Brain pericyte (primary cell): ENCODE data around the gene TMPRSS2.

Experiments
- DNase-seq: peaks from one replicate; pipeline ENCODE4 v3.0.0-alpha.2; 2012; ENCODE audit warnings: low read depth, low spot score

The TMPRSS2 gene

GRCh38 chr21:41509733-41510132 lies 1.8 kb upstream of the TMPRSS2 start:
- DNase-seq, result no peak

- DNase-seq, result no peak
These were observed 1.2 kb upstream of the TMPRSS2 start for GRCh38 chr21:41509145-41509496.

- DNase-seq, result no peak
These were observed 622 bp upstream of the TMPRSS2 start for GRCh38 chr21:41508415-41509144.

DNA sequence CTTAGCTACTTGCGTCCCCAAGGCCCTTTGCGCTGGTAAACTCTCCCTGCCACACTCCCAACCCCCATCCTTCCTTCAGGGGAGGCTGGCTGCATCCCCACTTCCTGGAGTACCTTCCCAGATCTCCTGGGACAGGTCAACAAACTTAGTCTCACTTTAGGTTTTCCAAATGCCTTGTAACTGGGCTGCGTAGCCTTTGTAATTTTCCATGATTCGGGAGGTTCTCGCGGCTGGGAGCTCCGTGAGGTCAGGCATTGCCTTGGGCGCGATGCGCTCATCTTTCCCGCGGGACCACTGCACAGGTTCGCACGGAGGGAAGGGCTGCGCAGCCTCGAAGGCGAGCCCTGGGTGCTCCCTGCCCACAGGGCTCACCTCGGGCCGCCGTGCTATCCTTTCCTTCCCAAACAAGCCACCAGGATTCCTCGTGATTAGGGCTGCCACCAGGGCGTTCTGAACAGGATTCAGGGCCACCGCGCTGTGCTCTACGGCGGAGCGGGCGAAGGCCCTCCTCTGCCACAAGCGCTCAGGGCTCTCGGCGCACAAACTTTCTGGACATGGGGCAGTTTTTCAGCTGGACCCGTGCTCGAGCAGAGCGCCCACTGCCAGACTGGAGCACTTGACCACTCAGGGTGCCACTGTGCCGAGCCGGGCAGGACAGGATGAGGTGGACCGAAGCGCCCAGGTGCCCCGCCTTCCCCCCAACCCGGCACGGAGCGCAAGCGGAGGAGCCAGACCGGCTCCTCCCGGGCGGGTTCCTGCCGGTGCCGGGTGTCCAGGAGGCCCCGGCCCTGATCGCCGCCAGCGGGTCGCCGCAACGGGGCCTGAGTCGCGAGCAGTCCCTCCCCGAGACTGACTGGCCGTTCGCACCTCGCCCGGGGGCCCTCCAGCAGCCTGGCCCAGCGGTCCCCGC lies 1.1 kb downstream of the TMPRSS2 start:
- no peak for DNase-seq

DNA sequence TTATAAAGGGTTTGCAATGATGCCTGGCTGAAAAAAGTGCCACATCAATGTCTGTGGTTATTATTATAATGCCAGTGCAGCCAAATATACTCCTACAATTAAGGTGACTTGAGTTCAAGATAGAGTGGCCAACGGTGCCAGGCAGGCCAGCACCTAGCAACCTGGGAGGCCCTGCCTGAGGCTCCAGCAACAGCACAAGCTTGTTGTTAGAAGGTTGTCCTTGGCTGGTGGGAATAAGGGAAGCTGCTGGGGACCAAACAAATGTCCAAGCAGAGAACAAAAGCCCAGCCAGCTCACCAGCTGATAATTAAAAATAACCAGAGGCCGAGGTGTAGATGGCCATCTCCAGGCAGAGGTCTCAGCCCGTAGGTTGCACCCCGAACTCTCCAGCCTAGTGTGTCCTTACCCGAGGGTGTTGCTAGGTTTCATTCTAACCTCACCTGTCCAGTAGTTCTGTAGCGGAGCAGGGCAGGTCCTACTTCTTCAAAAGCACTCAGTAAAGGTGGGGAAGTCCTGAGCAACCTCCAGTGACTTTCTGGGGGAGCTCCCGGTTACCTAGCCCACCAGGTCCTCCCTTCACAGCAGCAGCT lies 1.9 kb downstream of the TMPRSS2 start:
- DNase-seq, result no peak

DNA sequence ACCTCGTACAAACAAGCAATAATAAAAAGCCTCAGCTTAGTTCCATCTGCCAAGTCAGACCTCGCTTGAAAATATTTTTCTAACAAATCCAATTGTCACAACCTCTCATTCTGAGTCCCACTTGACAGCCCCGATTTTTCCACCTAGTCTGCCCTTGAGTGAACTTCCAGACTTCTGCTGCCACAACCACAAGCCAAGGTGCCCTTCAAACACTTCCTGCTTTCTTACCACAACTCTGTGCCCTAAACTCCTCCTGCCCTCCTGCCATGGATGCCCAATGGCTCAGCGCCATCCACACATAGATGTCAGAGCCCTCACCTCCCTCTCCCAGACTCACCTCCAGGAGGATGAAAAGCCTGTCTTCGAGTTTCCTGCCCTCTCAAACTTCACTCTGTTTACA lies 3.9 kb downstream of the TMPRSS2 start:
- DNase-seq, result no peak

- no peak for DNase-seq
These were observed 4.6 kb downstream of the TMPRSS2 start for GRCh38 chr21:41503331-41503730.

DNA sequence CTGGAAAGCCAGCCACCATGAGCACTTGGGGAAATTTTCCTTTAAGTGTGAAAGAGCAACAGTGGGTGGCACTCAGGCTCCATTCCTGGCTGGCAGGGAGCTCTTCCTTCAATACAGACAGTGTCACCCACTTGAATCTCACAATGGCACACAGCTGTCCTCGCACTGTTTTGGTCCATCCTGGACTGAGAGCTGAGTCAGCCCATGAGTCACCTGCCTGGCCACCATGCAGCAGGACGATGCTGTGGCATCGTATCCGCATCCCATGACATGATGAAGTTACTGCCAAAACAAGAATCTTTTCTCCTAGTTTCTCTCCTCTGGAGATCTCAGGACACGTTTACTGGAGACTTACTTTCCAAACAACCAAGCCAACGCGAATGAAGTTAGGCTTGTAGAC lies 6.0 kb downstream of the TMPRSS2 start:
- no peak for DNase-seq

GRCh38 chr21:41500931-41501381 lies 7.0 kb downstream of the TMPRSS2 start:
- DNase-seq, result no peak

GRCh38 chr21:41500363-41500762 lies 7.6 kb downstream of the TMPRSS2 start:
- DNase-seq, result no peak

DNA sequence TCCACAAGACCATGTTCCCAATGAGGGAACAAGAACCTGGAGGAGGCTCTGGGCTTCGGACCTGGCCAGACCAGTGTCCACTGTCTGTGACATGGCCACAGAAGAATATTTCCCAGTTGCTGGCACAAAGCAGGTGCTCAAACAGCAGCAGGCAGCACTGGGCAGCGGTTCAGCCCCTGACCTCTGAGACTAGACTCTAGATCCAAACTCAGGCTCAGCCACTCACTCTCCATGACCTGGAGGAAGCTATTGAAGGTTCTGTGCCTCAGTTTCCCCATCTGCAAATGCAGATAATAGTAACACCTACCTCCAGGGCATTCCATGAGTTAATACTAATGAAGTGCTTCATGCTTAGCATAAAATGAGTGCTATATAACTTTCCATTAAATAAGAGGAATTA lies 8.0 kb downstream of the TMPRSS2 start:
- no peak for DNase-seq

DNA sequence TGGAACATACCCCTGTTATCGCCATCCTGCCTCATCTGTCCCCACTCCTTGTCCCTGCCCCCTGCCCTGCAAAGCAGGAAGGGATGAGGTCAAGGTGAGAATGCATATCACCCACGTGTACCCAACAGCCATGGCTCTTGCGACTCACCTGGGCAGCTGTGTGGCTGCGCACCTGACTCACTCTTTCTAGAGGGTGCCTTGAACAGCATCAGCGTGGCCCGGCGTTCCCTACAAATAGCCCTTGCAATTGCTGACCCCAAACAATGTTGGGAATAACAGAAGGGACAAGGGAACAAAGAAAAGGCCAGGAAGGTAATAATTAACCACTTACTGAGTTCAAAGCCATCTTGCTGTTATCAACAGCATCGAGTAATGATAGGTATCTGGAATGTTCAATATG lies 10.2 kb downstream of the TMPRSS2 start:
- no peak for DNase-seq

- DNase-seq, result no peak
These were observed 10.9 kb downstream of the TMPRSS2 start for GRCh38 chr21:41497008-41497407.

DNA sequence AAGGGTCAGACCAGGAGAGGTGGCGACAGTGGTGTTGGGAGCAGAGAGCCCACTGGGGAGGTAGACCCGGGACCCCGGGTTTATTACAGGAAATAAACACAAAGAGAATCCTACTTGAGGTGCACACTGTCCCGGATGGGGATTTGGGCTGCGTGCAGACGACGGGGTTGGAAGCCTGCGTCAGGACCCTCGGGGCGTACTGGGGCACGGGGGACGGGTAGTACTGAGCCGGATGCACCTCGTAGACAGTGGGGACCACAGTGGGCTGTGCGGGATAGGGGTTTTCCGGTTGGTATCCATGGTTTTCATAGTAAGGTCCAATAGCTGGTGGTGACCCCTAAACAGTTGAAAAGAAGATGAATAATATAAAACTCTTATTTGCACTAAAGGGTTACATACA lies 13.7 kb downstream of the TMPRSS2 start:
- DNase-seq, result no peak

GRCh38 chr21:41491412-41491811 lies 16.5 kb downstream of the TMPRSS2 start:
- DNase-seq, result no peak

DNA sequence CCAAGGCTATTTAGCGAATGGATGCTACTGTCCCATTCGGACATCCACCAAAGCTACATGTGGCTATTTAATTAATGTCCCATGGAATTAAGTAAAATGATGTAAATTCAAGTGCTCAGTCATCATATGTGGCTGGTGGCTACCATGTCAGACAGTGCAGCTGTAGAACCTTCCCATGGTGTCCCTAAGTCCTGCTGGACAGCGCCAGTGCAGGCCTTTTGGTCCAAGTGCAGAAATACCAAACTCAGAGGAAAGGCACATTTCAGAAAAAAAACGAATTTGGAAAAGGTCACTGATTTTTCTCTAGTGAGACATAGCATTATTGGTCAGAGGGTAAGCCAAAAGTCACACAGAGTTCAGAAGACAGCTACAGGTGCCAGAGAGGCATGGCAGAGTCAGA lies 17.6 kb downstream of the TMPRSS2 start:
- DNase-seq, result no peak

- no peak for DNase-seq
These were observed 18.6 kb downstream of the TMPRSS2 start for GRCh38 chr21:41489329-41489728.

DNA sequence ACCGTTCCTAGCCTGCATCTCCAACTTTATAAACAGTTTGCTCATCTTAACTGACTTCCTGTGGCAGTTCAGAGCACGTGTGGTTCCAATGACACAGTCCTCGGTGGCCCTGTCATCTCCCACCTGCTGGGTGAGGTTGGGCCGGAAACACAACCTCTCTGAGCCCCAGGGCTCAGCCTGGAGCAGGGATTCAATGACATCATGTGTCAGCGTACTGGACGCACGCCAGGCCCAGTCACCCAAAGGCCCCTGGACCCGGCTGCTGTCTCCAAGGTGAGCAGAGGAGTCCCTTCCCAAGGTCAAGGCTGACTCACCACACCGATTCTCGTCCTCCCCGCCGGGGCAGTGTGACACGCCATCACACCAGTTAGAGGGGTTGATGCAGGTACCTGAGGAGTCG lies 19.9 kb downstream of the TMPRSS2 start:
- DNase-seq, result no peak

GRCh38 chr21:41487082-41487481 lies 20.9 kb downstream of the TMPRSS2 start:
- DNase-seq, result no peak

GRCh38 chr21:41483973-41484372 lies 24.0 kb downstream of the TMPRSS2 start:
- DNase-seq, result no peak

DNA sequence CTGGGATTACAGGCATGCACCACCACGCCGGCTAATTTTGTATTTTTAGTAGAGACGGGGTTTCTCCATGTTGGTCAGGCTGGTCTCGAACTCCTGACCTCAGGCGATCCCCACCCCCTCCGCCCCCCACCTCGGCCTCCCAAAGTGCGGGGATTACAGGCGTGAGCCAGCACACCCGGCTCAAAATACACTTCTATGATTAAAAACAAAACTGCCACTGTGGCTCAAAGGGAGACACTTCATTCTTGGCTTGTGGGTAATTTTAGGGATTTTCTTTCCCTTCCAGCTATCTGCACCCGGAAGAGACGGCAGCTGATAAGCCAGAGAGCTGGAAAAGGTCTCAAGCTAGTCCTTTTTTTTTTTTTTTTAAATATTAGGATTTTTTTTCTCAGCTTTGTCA lies 24.5 kb downstream of the TMPRSS2 start:
- DNase-seq, result no peak

DNA sequence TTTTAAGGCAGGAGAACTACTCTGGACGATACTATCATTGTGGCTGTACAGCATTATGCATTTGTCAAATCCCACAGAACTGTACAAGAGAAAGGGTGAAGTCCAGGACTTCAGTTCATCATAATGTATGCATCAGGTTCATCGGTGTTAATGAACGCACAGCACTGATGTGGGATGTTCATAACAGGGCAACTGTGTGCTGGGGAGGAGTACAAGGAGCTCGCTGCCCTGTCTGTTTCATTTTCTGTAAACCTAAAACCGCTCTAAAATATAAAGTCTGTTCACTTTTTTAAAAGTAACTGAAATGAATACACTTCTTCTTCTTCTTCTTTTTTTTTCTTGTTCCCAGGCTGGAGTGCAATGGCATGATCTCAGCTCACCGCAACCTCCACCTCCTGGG lies 25.0 kb downstream of the TMPRSS2 start:
- DNase-seq, result no peak

DNA sequence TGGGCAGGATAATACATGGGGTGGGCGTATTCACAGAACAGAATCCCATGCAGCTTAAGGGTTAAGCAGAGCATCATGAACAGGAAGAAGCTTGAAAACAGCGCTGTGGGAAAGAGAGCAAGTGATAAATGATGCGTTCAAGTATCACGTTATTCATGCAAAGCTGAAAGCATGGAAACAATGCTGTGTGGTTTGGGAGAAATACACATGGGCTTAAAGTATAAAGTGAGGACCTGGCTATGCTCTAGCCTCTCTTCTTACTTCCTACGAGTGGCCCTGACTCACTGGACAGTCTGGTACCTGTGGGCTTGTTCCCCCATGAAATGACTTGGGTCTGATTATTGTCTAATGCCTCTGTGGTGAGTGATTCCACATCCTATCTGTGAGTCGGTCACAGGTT lies 25.7 kb downstream of the TMPRSS2 start:
- DNase-seq, result no peak
